ENCODE results near the gene CDKN2B. TPM values are rescaled to one million over a fixed set of nuclear protein-coding genes. Genes with fewer than 3 reads are reported as not detected.

The CDKN2B gene
- total RNA-seq, 2 experiments from 2014 or later, result 2.0 to 3.7 TPM

DNA sequence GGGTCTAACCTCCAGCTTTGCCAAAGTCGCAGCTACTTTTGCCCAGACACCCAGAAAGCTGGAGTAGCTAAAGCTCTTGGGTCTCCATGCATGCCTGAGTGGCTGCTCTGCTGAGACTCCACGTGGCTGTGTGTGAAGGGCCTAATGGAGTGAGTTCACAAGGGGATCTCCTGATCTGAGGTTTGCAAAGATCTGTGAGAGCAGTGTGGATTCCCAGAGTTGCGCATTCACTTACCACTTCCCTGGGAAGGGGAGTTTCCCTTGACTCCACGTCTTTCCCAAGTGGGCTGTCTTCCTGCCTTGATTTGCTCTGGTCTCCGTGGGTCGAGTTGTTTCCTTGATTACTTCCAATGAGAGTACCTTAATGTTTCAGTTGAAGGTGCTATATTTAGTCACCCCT is 17.6 kb upstream of the CDKN2B start:
- Histone ChIP-seq H3K9me3 (ENCODE audit: low read length) (no peaks in the 10 kb centered on the region), H3K36me3 (ENCODE audit: insufficient read depth, low read length) (peaks cover 13% of the 10 kb centered on the region; the same call in 1 of the 2 replicates), H4K20me1 (ENCODE audit: insufficient read depth, low read length) (no peaks in the 10 kb centered on the region), H2AFZ (ENCODE audit: low read length) (no peak overlapping the region), H3K79me2 (ENCODE audit: insufficient read depth, low read depth, low read length) (peaks cover 5% of the 10 kb centered on the region; the same call in 1 of the 2 replicates), H3K4me3 (ENCODE audit: low read depth, low read length, poor library complexity, severe bottlenecking) (no peak overlapping the region), H3K9me2 (ENCODE audit: insufficient read depth, low read length) (no peaks in the 10 kb centered on the region), H3K4me1 (ENCODE audit: insufficient read depth, low read length, poor library complexity, severe bottlenecking) (peaks cover 12% of the 10 kb centered on the region), H3K27ac (ENCODE audit: low read depth, low read length, poor library complexity, severe bottlenecking) (no peak overlapping the region), H3K4me2 (ENCODE audit: low read length) (no peak overlapping the region)
- no peak for TF ChIP-seq CTCF (conservative IDR thresholded peaks at IDR 0.05; ENCODE audit: low read length)
- TF ChIP-seq EZH2phosphoT487 (IDR thresholded peaks at IDR 0.05; ENCODE audit: borderline replicate concordance, low read depth, low read length), result no peak
- intact Hi-C loops (cut with micrococcal nuclease; ENCODE audit: unreplicated experiment), result no loop called here
- no TSS peak for BruUV-seq (replicated peaks)
- ChIA-PET CTCF (ENCODE audit: unreplicated experiment) (no interaction called here), POLR2A (interaction anchor here (0.7 to 2.2 kb wide), 5 partner anchors 11 to 477 kb away, joined by 3 to 9 read pairs (median 3); partner anchors contain the start of gene CDKN2B)
- no peak for DNase-seq (ENCODE audit: low spot score)

GRCh38 chr9:22022396-22022795 is 13.3 kb upstream of the CDKN2B start:
- Histone ChIP-seq H3K4me3 (ENCODE audit: low read depth, low read length, poor library complexity, severe bottlenecking) (no peak overlapping the region), H3K79me2 (ENCODE audit: insufficient read depth, low read depth, low read length) (peaks cover 12% of the 10 kb centered on the region; the same call in 1 of the 2 replicates), H4K20me1 (ENCODE audit: insufficient read depth, low read length) (no peaks in the 10 kb centered on the region), H3K9me3 (ENCODE audit: low read length) (peaks cover 11% of the 10 kb centered on the region), H3K4me1 (ENCODE audit: insufficient read depth, low read length, poor library complexity, severe bottlenecking) (no peaks in the 10 kb centered on the region), H3K27ac (ENCODE audit: low read depth, low read length, poor library complexity, severe bottlenecking) (no peak overlapping the region), H2AFZ (ENCODE audit: low read length) (no peak overlapping the region), H3K4me2 (ENCODE audit: low read length) (no peak overlapping the region), H3K36me3 (ENCODE audit: insufficient read depth, low read length) (peaks cover 25% of the 10 kb centered on the region), H3K9me2 (ENCODE audit: insufficient read depth, low read length) (no peaks in the 10 kb centered on the region)
- intact Hi-C loops (cut with micrococcal nuclease; ENCODE audit: unreplicated experiment), result no loop called here
- BruUV-seq (replicated peaks), result no TSS peak
- TF ChIP-seq CTCF (conservative IDR thresholded peaks at IDR 0.05; ENCODE audit: low read length) (no peak), EZH2phosphoT487 (IDR thresholded peaks at IDR 0.05; ENCODE audit: borderline replicate concordance, low read depth, low read length) (no peak)
- ChIA-PET POLR2A (no interaction called here), CTCF (ENCODE audit: unreplicated experiment) (no interaction called here)
- DNase-seq (ENCODE audit: low spot score), result no peak

- Histone ChIP-seq H3K9me2 (ENCODE audit: insufficient read depth, low read length) (no peaks in the 10 kb centered on the region), H3K36me3 (ENCODE audit: insufficient read depth, low read length) (peaks cover 26% of the 10 kb centered on the region), H3K27ac (ENCODE audit: low read depth, low read length, poor library complexity, severe bottlenecking) (no peak overlapping the region), H3K4me2 (ENCODE audit: low read length) (no peak overlapping the region), H3K9me3 (ENCODE audit: low read length) (no peaks in the 10 kb centered on the region), H3K4me1 (ENCODE audit: insufficient read depth, low read length, poor library complexity, severe bottlenecking) (peaks cover 20% of the 10 kb centered on the region), H4K20me1 (ENCODE audit: insufficient read depth, low read length) (0 out of 2 replicates have a peak, but pooled peaks cover 5% of the 10 kb centered on the region), H3K4me3 (ENCODE audit: low read depth, low read length, poor library complexity, severe bottlenecking) (no peak overlapping the region), H2AFZ (ENCODE audit: low read length) (no peak overlapping the region), H3K79me2 (ENCODE audit: insufficient read depth, low read depth, low read length) (peaks cover 40% of the 10 kb centered on the region; the same call in 1 of the 2 replicates)
- BruUV-seq (replicated peaks), result no TSS peak
- DNase-seq (ENCODE audit: low spot score), result peak; percentile 31
- intact Hi-C loops (cut with micrococcal nuclease; ENCODE audit: unreplicated experiment), result no loop called here
- CTCF ChIA-PET (ENCODE audit: unreplicated experiment), result no interaction called here
- POLR2A ChIA-PET, result interaction anchor here (0.9 to 1.1 kb wide), 4 partner anchors 8 to 16 kb away, joined by 3 read pairs; partner anchors contain the start of gene CDKN2B-AS1
- TF ChIP-seq EZH2phosphoT487 (IDR thresholded peaks at IDR 0.05; ENCODE audit: borderline replicate concordance, low read depth, low read length) (no peak), CTCF (conservative IDR thresholded peaks at IDR 0.05; ENCODE audit: low read length) (no peak)
Observed at GRCh38 chr9:22010866-22011625, 1.9 kb upstream of the CDKN2B start.
